Measurements from ENCODE around the gene NOL4.

Gene NOL4

GRCh38 chr18:34221971-34222306 lies 2.8 kb downstream of the NOL4 start:
- Histone ChIP-seq H3K9me3 (no peaks in the 10 kb centered on the region), H3K27me3 (ENCODE audit: low read depth) (peaks cover 55% of the 10 kb centered on the region), H3K4me1 (no peaks in the 10 kb centered on the region), H3K36me3 (replicated peaks) (no peaks in the 10 kb centered on the region), H3K4me3 (no peak overlapping the region)
- in situ Hi-C loops (cut with MboI; ENCODE audit: low sequenced_read_pairs) = no loop called here
- DNase-seq (ENCODE audit: low spot score in 2 of 2) = no peak

- Histone ChIP-seq H3K4me3 (no peak overlapping the region), H3K36me3 (replicated peaks) (no peaks in the 10 kb centered on the region), H3K4me1 (no peaks in the 10 kb centered on the region), H3K27me3 (ENCODE audit: low read depth) (peaks cover 55% of the 10 kb centered on the region), H3K9me3 (no peaks in the 10 kb centered on the region)
- no peak for DNase-seq (ENCODE audit: low spot score in 2 of 2)
- in situ Hi-C loops (cut with MboI; ENCODE audit: low sequenced_read_pairs) = no loop called here
These were observed 4.5 kb downstream of the NOL4 start for GRCh38 chr18:34220081-34220815.

- DNase-seq (ENCODE audit: low spot score in 2 of 2) = no peak
- peaks cover 55% of the 10 kb centered on the region for H3K27me3 ChIP-seq (ENCODE audit: low read depth)
- in situ Hi-C loops (cut with MboI; ENCODE audit: low sequenced_read_pairs) = no loop called here
These were observed 5.1 kb downstream of the NOL4 start for GRCh38 chr18:34219651-34220050.

DNA sequence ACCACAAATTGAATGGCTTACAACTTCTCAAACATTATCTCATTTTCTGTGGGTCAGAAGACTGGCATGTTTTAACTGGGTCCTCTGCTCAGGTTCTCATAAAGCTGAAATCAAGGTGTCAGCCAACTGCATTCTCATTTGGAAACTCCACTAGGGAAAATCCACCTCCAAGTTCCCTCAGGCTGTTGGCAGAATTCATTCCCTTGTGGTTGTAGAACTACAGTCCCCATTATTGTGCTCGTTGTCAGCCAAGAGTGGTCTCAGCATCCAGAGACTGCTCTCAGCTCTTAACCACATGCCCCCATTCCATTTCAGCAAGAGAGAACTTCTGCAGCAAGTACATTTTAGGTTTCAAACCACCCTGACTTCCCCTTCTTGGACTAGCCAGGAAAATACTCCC lies 12.2 kb downstream of the NOL4 start:
- Histone ChIP-seq H3K36me3 (replicated peaks) (no peaks in the 10 kb centered on the region), H3K4me1 (no peaks in the 10 kb centered on the region), H3K27me3 (ENCODE audit: low read depth) (peaks cover 5% of the 10 kb centered on the region), H3K9me3 (no peaks in the 10 kb centered on the region), H3K4me3 (no peak overlapping the region)
- in situ Hi-C loops (cut with MboI; ENCODE audit: low sequenced_read_pairs) = no loop called here
- no peak for DNase-seq (ENCODE audit: low spot score in 2 of 2)

More at GRCh38 chr18:34219651-34220050, 5.1 kb downstream of the NOL4 start:
- Histone ChIP-seq H3K4me3 (no peak overlapping the region), H3K9me3 (no peaks in the 10 kb centered on the region), H3K4me1 (no peaks in the 10 kb centered on the region), H3K36me3 (replicated peaks) (no peaks in the 10 kb centered on the region)

DNA sequence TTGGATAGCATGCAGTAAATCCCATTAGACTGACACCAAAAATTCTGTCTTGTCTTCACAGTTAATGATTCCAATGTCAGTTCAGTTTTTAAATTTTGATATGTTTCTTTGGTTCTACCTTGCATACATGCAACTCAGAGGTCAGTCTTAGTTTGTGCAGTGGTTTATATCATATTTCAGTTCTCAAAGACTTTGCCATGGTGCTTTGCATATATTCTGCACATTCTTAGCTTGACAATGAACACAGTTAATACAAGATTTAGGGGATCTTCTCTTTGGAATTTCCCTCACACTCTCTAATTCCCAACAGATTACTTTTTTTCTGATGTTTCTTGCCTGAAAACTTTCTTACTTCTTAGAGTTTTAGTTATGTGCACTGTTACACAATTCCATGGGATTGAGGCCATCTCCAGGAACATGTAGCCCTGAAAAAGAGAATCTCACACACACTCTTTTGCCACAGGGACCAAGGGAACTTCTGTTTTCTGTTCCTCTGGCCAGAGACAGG lies 17.3 kb downstream of the NOL4 start:
- Histone ChIP-seq H3K4me1 (peaks cover 16% of the 10 kb centered on the region), H3K27me3 (ENCODE audit: low read depth) (peaks cover 3% of the 10 kb centered on the region; the same call in 1 of the 2 replicates), H3K36me3 (replicated peaks) (no peaks in the 10 kb centered on the region), H3K4me3 (no peak overlapping the region), H3K9me3 (no peaks in the 10 kb centered on the region)
- in situ Hi-C loops (cut with MboI; ENCODE audit: low sequenced_read_pairs) = no loop called here
- no peak for DNase-seq (ENCODE audit: low spot score in 2 of 2)

- H3K4me1 ChIP-seq = peaks cover 16% of the 10 kb centered on the region
- H3K9me3 ChIP-seq = no peaks in the 10 kb centered on the region
- no peak overlapping the region for H3K4me3 ChIP-seq
- no peak for DNase-seq (ENCODE audit: low spot score in 2 of 2)
- in situ Hi-C loops (cut with MboI; ENCODE audit: low sequenced_read_pairs) = no loop called here
- no peaks in the 10 kb centered on the region for H3K27me3 ChIP-seq (ENCODE audit: low read depth)
- no peaks in the 10 kb centered on the region for H3K36me3 ChIP-seq (replicated peaks)
These were observed 20.8 kb downstream of the NOL4 start for GRCh38 chr18:34203866-34204265.

DNA sequence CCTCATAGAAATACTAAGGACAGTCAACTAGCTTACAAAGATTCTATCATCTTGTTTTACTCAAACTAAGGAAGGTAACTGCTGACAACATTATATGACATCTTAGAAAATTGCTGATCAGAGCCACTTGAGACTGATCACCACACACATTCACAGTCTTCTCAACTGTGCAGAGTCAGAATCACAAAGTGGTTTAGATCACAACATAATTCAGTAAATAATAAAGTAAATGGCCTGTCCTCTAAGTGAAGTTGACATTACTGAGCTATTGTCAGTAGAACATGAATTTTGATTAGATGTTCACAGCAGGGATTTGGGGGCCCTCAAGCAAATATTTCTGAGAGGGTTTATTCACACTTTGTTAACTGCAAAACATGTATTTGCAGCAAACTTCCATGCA lies 28.5 kb downstream of the NOL4 start:
- H3K9me3 ChIP-seq = no peaks in the 10 kb centered on the region
- no peak overlapping the region for H3K4me3 ChIP-seq
- in situ Hi-C loops (cut with MboI; ENCODE audit: low sequenced_read_pairs) = no loop called here
- 0 out of 2 replicates have a peak, but pooled peaks cover 2% of the 10 kb centered on the region for H3K27me3 ChIP-seq (ENCODE audit: low read depth)
- no peak for DNase-seq (ENCODE audit: low spot score in 2 of 2)
- H3K36me3 ChIP-seq (replicated peaks) = no peaks in the 10 kb centered on the region
- no peaks in the 10 kb centered on the region for H3K4me1 ChIP-seq

- no peak overlapping the region for H3K4me3 ChIP-seq
- in situ Hi-C loops (cut with MboI; ENCODE audit: low sequenced_read_pairs) = no loop called here
- no peak for DNase-seq (ENCODE audit: low spot score in 2 of 2)
- H3K4me1 ChIP-seq = no peaks in the 10 kb centered on the region
- no peaks in the 10 kb centered on the region for H3K36me3 ChIP-seq (replicated peaks)
- 0 out of 2 replicates have a peak, but pooled peaks cover 2% of the 10 kb centered on the region for H3K27me3 ChIP-seq (ENCODE audit: low read depth)
- no peaks in the 10 kb centered on the region for H3K9me3 ChIP-seq
These were observed 30.5 kb downstream of the NOL4 start for GRCh38 chr18:34194239-34194638.

DNA sequence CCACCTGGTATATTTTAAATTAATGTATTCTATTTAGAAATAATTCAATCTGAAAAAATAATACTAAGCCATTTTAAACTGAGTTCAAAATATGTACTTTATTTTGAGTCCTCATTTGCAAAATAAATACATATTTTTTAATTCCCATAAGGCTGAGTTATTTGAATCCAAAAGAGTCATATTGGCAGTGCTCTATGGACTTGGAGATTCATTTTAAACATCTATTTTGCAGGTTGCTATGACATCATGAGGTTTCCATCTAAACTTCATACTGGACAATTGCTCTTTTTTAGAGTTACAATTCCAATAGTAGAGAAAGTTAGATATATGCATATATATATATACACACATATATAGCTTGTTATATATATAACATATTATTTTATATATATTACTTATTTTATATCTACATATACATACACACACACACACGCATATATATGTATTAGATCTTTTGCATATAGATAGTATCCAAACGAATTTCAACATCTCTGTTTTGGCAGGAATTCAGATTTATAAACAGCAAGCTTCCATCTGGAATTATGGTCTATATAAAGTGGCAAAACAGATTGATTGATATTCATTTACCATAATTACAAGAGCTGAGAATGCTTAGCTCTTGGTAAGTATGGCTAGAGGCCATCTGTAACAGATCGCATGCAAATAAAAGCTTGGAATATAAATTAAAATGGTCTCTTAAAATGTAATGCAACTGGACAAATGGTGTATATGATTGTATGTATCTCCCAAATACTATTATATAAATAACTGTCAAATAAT lies 34.9 kb downstream of the NOL4 start:
- Histone ChIP-seq H3K27me3 (ENCODE audit: low read depth) (no peaks in the 10 kb centered on the region), H3K36me3 (replicated peaks) (no peaks in the 10 kb centered on the region), H3K4me3 (no peak overlapping the region), H3K9me3 (no peaks in the 10 kb centered on the region), H3K4me1 (no peaks in the 10 kb centered on the region)
- in situ Hi-C loops (cut with MboI; ENCODE audit: low sequenced_read_pairs) = no loop called here
- DNase-seq (ENCODE audit: low spot score in 2 of 2) = no peak
